Neural cell (in vitro differentiated cells): Measurements from ENCODE around the gene NKAIN2. TPM values are rescaled to one million over a fixed set of nuclear protein-coding genes. Genes with fewer than 3 reads are reported as not detected.

Experiments
- H2AFZ ChIP-seq: fragments of 200-600, 300-800 bp; sonication (generic), shearing (Covaris generic); 2 replicates; pipeline ENCODE4 v1.6.0; 2014; ENCODE audit warnings: low read depth, mild to moderate bottlenecking, antibody characterized with exemption, low read length, moderate library complexity
- H3F3A ChIP-seq: fragments of 200-600 bp; shearing (Covaris generic); 2 replicates; pipeline ENCODE4 v1.6.1; 2016; ENCODE audit warnings: mild to moderate bottlenecking, moderate library complexity, mixed read lengths, antibody characterized with exemption, low read length; ENCODE audit not compliant: insufficient read depth, poor library complexity, severe bottlenecking
- H3K27ac ChIP-seq: fragments of 200-600, 300-800 bp; sonication (generic), shearing (Covaris generic); 2 replicates; pipeline ENCODE4 v1.5.1; 2014; ENCODE audit warnings: mild to moderate bottlenecking, low read length, moderate library complexity
- H3K27me3 ChIP-seq: fragments of 300-800, 200-600 bp; sonication (generic), shearing (Covaris generic); 2 replicates; pipeline ENCODE4 v1.6.0; 2014; ENCODE audit warnings: mild to moderate bottlenecking, low read depth, low read length, moderate library complexity; ENCODE audit not compliant: insufficient read depth
- H3K36me3 ChIP-seq: fragments of 300-800, 200-600 bp; sonication (generic), shearing (Covaris generic); 2 replicates; pipeline ENCODE4 v1.5.1; 2014; ENCODE audit warnings: mild to moderate bottlenecking, antibody characterized with exemption, low read length, moderate library complexity; ENCODE audit not compliant: insufficient read depth
- H3K4me2 ChIP-seq: fragments of 300-800, 200-600 bp; sonication (generic), shearing (Covaris generic); 2 replicates; pipeline ENCODE4 v1.6.0; 2014; ENCODE audit warnings: mild to moderate bottlenecking, low read length
- H3K4me3 ChIP-seq: fragments of 300-800, 200-600 bp; sonication (generic), shearing (Covaris generic); 2 replicates; pipeline ENCODE4 v1.5.1; 2014; ENCODE audit warnings: mild to moderate bottlenecking, low read length, moderate library complexity
- H3K79me2 ChIP-seq: fragments of 200-600 bp; shearing (Covaris generic); replicated peaks from 2 replicates; pipeline ENCODE4 v1.6.0; 2014; ENCODE audit warnings: mild to moderate bottlenecking, low read length, moderate library complexity; ENCODE audit not compliant: insufficient read depth
- H3K9ac ChIP-seq: fragments of 300-800, 200-600 bp; sonication (generic), shearing (Covaris generic); 2 replicates; pipeline ENCODE4 v1.6.1; 2016; ENCODE audit warnings: mild to moderate bottlenecking, low read length, mixed read lengths
- H3K9me2 ChIP-seq: fragments of 200-600 bp; shearing (Covaris generic); 2 replicates; pipeline ENCODE4 v1.6.1; 2016; ENCODE audit warnings: mild to moderate bottlenecking, low read length, mixed read lengths; ENCODE audit not compliant: insufficient read depth
- H3K9me3 ChIP-seq: fragments of 200-600, 300-800 bp; sonication (generic), shearing (Covaris generic); 2 replicates; pipeline ENCODE4 v1.6.1; 2016; ENCODE audit warnings: mild to moderate bottlenecking, mixed run types, low read length, moderate library complexity, mixed read lengths
- H4K20me1 ChIP-seq: fragments of 200-600 bp; shearing (Covaris generic); 2 replicates; pipeline ENCODE4 v1.6.1; 2016; ENCODE audit warnings: mild to moderate bottlenecking, mixed run types; ENCODE audit not compliant: insufficient read depth
- CTCF ChIP-seq: fragments of 450-650 bp; IDR thresholded peaks from 2 replicates; pipeline ENCODE4 v1.5.1; 2014; ENCODE audit warnings: antibody characterized with exemption, mild to moderate bottlenecking, moderate library complexity; ENCODE audit not compliant: poor library complexity, severe bottlenecking
- EP300 ChIP-seq: fragments of 450-650 bp; conservative IDR thresholded peaks from 2 replicates; pipeline ENCODE4 v1.6.1; 2014; ENCODE audit warnings: antibody characterized with exemption, mild to moderate bottlenecking, moderate library complexity; ENCODE audit not compliant: poor library complexity, severe bottlenecking
- EZH2 ChIP-seq: fragments of 200-600, 300-800 bp; shearing (Covaris generic), sonication (generic); IDR thresholded peaks from 2 replicates; pipeline ENCODE4 v1.6.1; 2014; ENCODE audit warnings: antibody characterized with exemption, low read length, borderline replicate concordance, mild to moderate bottlenecking; ENCODE audit not compliant: insufficient read depth, poor library complexity, severe bottlenecking
- MXI1 ChIP-seq: fragments of 450-650 bp; conservative IDR thresholded peaks from 2 replicates; pipeline ENCODE4 v1.6.1; 2014; ENCODE audit warnings: antibody characterized with exemption, mild to moderate bottlenecking; ENCODE audit not compliant: poor library complexity, severe bottlenecking
- POLR2AphosphoS5 ChIP-seq: IDR thresholded peaks from 2 replicates; pipeline ENCODE4 v1.6.1; 2012
- RAD21 ChIP-seq: fragments of 450-650 bp; conservative IDR thresholded peaks from 2 replicates; pipeline ENCODE4 v1.6.1; 2014; ENCODE audit warnings: antibody characterized with exemption, mild to moderate bottlenecking, moderate library complexity
- REST ChIP-seq: IDR thresholded peaks from 2 replicates; pipeline ENCODE4 v1.6.1; 2012; ENCODE audit warnings: borderline replicate concordance
- SMC3 ChIP-seq: fragments of 450-650 bp; conservative IDR thresholded peaks from 2 replicates; pipeline ENCODE4 v1.6.1; 2014; ENCODE audit warnings: antibody characterized with exemption, mild to moderate bottlenecking, moderate library complexity; ENCODE audit not compliant: poor library complexity
- TAF1 ChIP-seq: IDR thresholded peaks from 2 replicates; pipeline ENCODE4 v1.6.1; 2012; ENCODE audit warnings: low read depth
- polyA plus RNA-seq: library from polyadenylated mRNA; depleted of rRNA; stranded (reverse); fragments of >200 nt; gene quantifications from 2 replicates; pipeline ENCODE4 v1.2.3, GENCODE V29; 2014

The NKAIN2 gene
- polyA plus RNA-seq, 1 donor from 2014 or later = 23.2 TPM

- H4K20me1 ChIP-seq = no peaks in the 10 kb centered on the region
- no peaks in the 10 kb centered on the region for H3K9me2 ChIP-seq
- H3K9ac ChIP-seq = no peak overlapping the region
- no peaks in the 10 kb centered on the region for H3K36me3 ChIP-seq
- H3K4me3 ChIP-seq = no peak overlapping the region
- no peak overlapping the region for H3K4me2 ChIP-seq
- H3K9me3 ChIP-seq = no peaks in the 10 kb centered on the region
- H3K79me2 ChIP-seq = no peaks in the 10 kb centered on the region
- no peak overlapping the region for H2AFZ ChIP-seq
- no peaks in the 10 kb centered on the region for H3K27me3 ChIP-seq
- TF ChIP-seq TAF1 (no peak), RAD21 (no peak), EP300 (no peak), SMC3 (no peak), CTCF (no peak), MXI1 (no peak), EZH2 (no peak), POLR2AphosphoS5 (no peak), REST (no peak)
- no peak overlapping the region for H3K27ac ChIP-seq
- no peaks in the 10 kb centered on the region for H3F3A ChIP-seq
Measured at GRCh38 chr6:124475176-124475575, 671.5 kb downstream of the NKAIN2 start.

GRCh38 chr6:124478906-124479305 lies 675.2 kb downstream of the NKAIN2 start:
- Histone ChIP-seq H3K4me2 (no peak overlapping the region), H3K27me3 (no peaks in the 10 kb centered on the region), H3K9me2 (no peaks in the 10 kb centered on the region), H3F3A (no peaks in the 10 kb centered on the region), H3K4me3 (no peak overlapping the region), H3K27ac (no peak overlapping the region), H3K79me2 (no peaks in the 10 kb centered on the region), H4K20me1 (no peaks in the 10 kb centered on the region), H2AFZ (no peak overlapping the region), H3K9me3 (no peaks in the 10 kb centered on the region), H3K9ac (no peak overlapping the region), H3K36me3 (no peaks in the 10 kb centered on the region)
- no peak for TF ChIP-seq TAF1
- no peak for TF ChIP-seq CTCF
- no peak for TF ChIP-seq MXI1
- no peak for TF ChIP-seq RAD21
- TF ChIP-seq REST = no peak
- no peak for TF ChIP-seq SMC3
- no peak for TF ChIP-seq EZH2
- no peak for TF ChIP-seq EP300
- no peak for TF ChIP-seq POLR2AphosphoS5
